ENCODE data around the gene SLC25A25. TPM values are rescaled to one million over a fixed set of nuclear protein-coding genes. Genes with fewer than 3 reads are reported as not detected.
"Not testable (repeated sequence)": the region's sequence is repeated elsewhere in the genome, so short reads cannot be mapped to it uniquely, and the experiment has no call there.

The SLC25A25 gene
- 19.4 TPM for polyA plus RNA-seq
- long read RNA-seq, donor 1, partial matches to known transcripts = 0 of 2 reads
- long read RNA-seq, donor 1, other reads (novel, unspliced or antisense) = 0 of 2 reads
- long read RNA-seq, donor 2, partial matches to known transcripts = 5 of 7 reads
- long read RNA-seq, donor 2, other reads (novel, unspliced or antisense) = 0 of 7 reads
- long read RNA-seq, donor 3 = 0 reads
- long read RNA-seq, donor 4 = 0 reads
- long read RNA-seq, donor 5, partial matches to known transcripts = 6 of 19 reads
- long read RNA-seq, donor 5, other reads (novel, unspliced or antisense) = 10 of 19 reads
- long read RNA-seq, donor 6, partial matches to known transcripts = 24 of 28 reads
- long read RNA-seq, donor 6, other reads (novel, unspliced or antisense) = 0 of 28 reads
- long read RNA-seq, donor 7, partial matches to known transcripts = 20 of 22 reads
- long read RNA-seq, donor 7, other reads (novel, unspliced or antisense) = 0 of 22 reads
- long read RNA-seq, donor 8, partial matches to known transcripts = 88 of 92 reads
- long read RNA-seq, donor 8, other reads (novel, unspliced or antisense) = 0 of 92 reads
- long read RNA-seq, donor 9, partial matches to known transcripts = 9 of 30 reads
- long read RNA-seq, donor 9, other reads (novel, unspliced or antisense) = 16 of 30 reads
- long read RNA-seq, donor 10, partial matches to known transcripts = 0 of 5 reads
- long read RNA-seq, donor 10, other reads (novel, unspliced or antisense) = 0 of 5 reads
- long read RNA-seq, donor 11, partial matches to known transcripts = 0 of 4 reads
- long read RNA-seq, donor 11, other reads (novel, unspliced or antisense) = 0 of 4 reads

DNA sequence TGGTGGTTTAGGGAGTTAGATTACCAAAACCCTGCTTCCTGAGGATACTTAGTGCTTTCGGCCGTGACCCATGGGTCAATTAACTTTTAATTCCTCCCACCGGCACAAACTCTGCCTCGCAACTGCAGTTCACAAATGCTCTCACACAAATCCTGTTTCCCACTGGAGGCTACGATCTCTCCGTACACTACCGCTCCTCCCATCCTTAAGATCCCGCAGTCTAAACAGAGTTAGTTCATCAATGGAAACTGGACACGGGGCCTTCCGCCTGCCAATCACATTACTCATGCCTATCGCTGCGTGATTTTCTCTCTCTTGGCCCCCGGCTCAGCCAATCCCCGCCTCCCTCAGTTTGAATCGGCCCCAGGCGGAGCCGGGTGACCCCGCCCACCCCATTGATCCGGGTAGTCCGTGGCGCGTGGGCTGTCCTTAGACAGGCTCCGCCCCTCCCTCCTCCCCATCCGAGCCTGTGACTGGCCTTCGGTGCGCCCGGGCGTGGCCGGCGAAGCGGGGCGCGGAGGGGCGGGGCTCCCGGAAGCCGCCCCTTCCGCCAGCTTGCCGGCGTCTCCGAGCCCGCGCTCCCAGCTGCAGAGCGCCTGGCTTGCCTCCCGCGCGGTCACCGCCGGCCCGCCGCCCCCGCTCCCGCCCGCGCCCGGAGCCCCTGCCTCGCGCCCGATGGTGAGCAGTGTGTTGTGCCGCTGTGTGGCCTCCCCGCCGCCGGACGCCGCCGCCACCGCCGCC is at the start of gene SLC25A25:
Gene SLC25A25, plus strand, starts transcription at position 588 of the 741 bp plus-strand sequence. Its CDS starts 88 bp downstream, at position 676.
- peaks cover 9% of the 10 kb centered on the region for H3K36me3 ChIP-seq (ENCODE audit: control insufficient read depth, insufficient read depth, low read length)
- H3K27ac ChIP-seq (ENCODE audit: low read length) = peak within 1 kb of the TSS; percentile 98
- no peaks in the 10 kb centered on the region for H3K27me3 ChIP-seq (ENCODE audit: control insufficient read depth, insufficient read depth, low read length)
- peak; percentile 100 for DNase-seq
- no CpG with 5 or more reads among the region's 67 CpGs for WGBS (ENCODE audit: insufficient coverage, low lambda C conversion rate)
- H3K9me3 ChIP-seq (ENCODE audit: control insufficient read depth, low read depth, low read length) = peaks cover 6% of the 10 kb centered on the region
- H3K4me1 ChIP-seq (ENCODE audit: control insufficient read depth, insufficient read depth, low read length) = peaks cover 43% of the 10 kb centered on the region
- peak within 1 kb of the TSS; percentile 75 for H3K4me3 ChIP-seq (ENCODE audit: low read length)

DNA sequence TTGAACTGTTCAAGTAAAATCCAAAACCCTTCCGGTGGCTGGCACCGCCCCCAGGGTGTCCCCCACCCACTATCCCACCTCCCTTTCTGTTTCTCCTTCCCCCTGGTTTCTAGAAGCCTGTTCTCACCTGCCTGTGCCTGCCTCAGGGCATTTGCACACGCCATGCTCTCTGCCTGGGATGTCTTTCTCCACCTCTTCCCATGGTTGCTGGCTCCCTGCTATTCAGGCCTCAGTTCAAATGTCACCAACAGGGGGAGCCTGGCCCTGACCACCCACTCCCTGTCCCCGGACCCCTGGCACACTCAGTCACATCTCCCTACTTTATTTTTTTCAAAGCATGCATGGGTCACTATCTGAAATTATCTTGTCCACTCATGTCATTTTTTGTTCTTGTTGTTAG is 47.3 kb upstream of the SLC25A25 start:
- no CpG with 5 or more reads among the region's 4 CpGs for WGBS (ENCODE audit: insufficient coverage, low lambda C conversion rate)

DNA sequence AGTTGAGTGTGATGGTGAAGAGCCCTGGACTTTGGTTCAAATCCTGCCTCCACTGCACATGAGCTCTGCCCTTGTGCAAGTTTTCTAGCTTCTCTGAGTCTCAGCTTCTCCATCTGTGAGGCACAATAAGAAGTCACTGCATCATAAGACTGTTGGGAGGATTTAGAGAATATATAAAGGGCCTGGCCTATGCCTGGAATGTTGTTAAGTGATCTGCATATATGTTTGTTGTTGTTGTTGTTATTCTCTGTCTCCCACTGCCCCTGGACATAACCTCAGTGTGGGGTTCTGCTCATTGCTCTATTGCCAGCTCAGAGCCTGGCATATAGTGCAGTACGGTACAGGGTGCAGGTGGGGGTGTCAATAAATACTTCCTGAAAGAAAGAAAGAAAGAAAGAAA is 46.9 kb upstream of the SLC25A25 start:
- Histone ChIP-seq H3K4me3 (ENCODE audit: low read length) (no peak overlapping the region), H3K27ac (ENCODE audit: low read length) (no peak overlapping the region), H3K9me3 (ENCODE audit: control insufficient read depth, low read depth, low read length) (no peaks in the 10 kb centered on the region), H3K27me3 (ENCODE audit: control insufficient read depth, insufficient read depth, low read length) (no peaks in the 10 kb centered on the region), H3K36me3 (ENCODE audit: control insufficient read depth, insufficient read depth, low read length) (no peaks in the 10 kb centered on the region), H3K4me1 (ENCODE audit: control insufficient read depth, insufficient read depth, low read length) (no peaks in the 10 kb centered on the region)
- no peak for DNase-seq
- WGBS (ENCODE audit: insufficient coverage, low lambda C conversion rate) = 71% methylated on average over 1 of the region's 1 CpG

More for the DNA sequence above, 47.3 kb upstream of the SLC25A25 start:
- H3K27me3 ChIP-seq (ENCODE audit: control insufficient read depth, insufficient read depth, low read length) = no peaks in the 10 kb centered on the region
- no peaks in the 10 kb centered on the region for H3K9me3 ChIP-seq (ENCODE audit: control insufficient read depth, low read depth, low read length)
- no peaks in the 10 kb centered on the region for H3K36me3 ChIP-seq (ENCODE audit: control insufficient read depth, insufficient read depth, low read length)
- no peak for DNase-seq
- no peaks in the 10 kb centered on the region for H3K4me1 ChIP-seq (ENCODE audit: control insufficient read depth, insufficient read depth, low read length)
- H3K4me3 ChIP-seq (ENCODE audit: low read length) = no peak overlapping the region
- H3K27ac ChIP-seq (ENCODE audit: low read length) = no peak overlapping the region

DNA sequence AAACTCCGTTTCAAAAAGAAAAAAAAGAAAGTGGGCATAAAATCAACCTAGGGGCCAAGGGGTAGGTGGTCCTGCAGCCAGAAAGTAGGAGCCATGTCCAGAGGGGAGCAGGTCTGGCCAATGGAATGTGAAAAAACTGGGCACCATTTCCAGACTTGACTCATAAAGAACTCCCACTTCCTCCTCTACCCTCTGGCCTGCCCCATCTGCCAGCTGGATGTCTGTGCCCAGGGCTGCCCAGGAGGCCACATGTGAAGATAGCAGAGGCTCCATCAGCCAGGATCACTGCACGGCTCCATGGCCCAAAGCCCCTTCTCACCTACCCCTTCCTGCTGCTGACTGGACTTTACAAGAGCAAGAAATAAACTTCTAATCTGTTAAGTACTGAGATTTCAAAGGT is 45.1 kb upstream of the SLC25A25 start:
- WGBS (ENCODE audit: insufficient coverage, low lambda C conversion rate) = 83% methylated on average over 1 of the region's 2 CpGs
- no peak for DNase-seq
- Histone ChIP-seq H3K4me1 (ENCODE audit: control insufficient read depth, insufficient read depth, low read length) (no peaks in the 10 kb centered on the region), H3K36me3 (ENCODE audit: control insufficient read depth, insufficient read depth, low read length) (no peaks in the 10 kb centered on the region), H3K27ac (ENCODE audit: low read length) (no peak overlapping the region), H3K9me3 (ENCODE audit: control insufficient read depth, low read depth, low read length) (no peaks in the 10 kb centered on the region), H3K27me3 (ENCODE audit: control insufficient read depth, insufficient read depth, low read length) (no peaks in the 10 kb centered on the region), H3K4me3 (ENCODE audit: low read length) (no peak overlapping the region)

DNA sequence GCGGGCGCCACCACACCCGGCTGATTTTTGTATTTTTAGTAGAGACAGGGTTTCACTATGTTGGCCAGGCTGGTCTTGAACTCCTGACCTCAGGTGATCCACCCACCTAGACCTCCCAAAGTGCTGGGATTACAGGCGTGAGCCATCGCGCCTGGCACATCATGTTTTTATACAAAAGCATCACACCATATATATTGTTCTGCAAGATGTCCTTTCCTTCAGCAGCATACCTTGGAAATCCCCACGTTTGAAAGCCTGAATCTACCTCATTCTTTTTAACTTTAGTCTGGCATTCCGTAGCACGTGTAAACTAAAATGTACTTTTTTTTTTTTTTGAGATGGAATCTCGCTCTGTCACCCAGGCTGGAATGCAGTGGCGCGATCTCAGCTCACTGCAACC is 44.4 kb upstream of the SLC25A25 start:
- not testable (repeated sequence) for H3K9me3 ChIP-seq (ENCODE audit: control insufficient read depth, low read depth, low read length); H3K4me1 ChIP-seq (ENCODE audit: control insufficient read depth, insufficient read depth, low read length); H3K27me3 ChIP-seq (ENCODE audit: control insufficient read depth, insufficient read depth, low read length); DNase-seq; H3K27ac ChIP-seq (ENCODE audit: low read length); H3K4me3 ChIP-seq (ENCODE audit: low read length); H3K36me3 ChIP-seq (ENCODE audit: control insufficient read depth, insufficient read depth, low read length)
- 50% methylated on average over 1 of the region's 12 CpGs for WGBS (ENCODE audit: insufficient coverage, low lambda C conversion rate)

DNA sequence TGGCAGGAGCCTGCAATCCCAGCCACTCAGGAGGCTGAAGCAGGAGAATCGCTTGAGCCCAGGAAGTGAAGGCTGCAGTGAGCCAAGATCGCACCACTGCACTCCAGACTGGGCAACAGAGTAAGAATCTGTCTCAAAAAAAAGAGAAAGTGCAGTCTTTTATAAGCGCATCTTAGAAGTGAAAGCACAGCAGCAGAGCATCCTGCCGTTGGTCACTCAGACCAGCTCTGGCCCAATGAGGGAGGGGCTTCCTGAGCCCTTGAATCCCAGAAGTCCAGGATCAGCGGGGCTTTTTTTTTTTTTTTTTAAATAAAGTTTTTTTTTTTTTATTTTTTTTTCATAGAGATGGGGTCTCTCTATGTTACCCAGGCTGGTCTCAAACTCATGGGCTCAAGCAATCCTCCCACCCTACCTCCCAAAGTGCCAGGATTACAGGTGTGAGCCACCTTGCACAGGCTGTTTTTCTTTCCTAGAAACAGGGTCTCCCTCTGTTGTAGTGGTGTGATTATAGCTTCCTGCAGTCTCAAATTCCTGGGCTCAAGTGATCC is 43.2 kb upstream of the SLC25A25 start:
- no peak overlapping the region for H3K27ac ChIP-seq (ENCODE audit: low read length)
- WGBS (ENCODE audit: insufficient coverage, low lambda C conversion rate) = no CpG with 5 or more reads among the region's 5 CpGs

DNA sequence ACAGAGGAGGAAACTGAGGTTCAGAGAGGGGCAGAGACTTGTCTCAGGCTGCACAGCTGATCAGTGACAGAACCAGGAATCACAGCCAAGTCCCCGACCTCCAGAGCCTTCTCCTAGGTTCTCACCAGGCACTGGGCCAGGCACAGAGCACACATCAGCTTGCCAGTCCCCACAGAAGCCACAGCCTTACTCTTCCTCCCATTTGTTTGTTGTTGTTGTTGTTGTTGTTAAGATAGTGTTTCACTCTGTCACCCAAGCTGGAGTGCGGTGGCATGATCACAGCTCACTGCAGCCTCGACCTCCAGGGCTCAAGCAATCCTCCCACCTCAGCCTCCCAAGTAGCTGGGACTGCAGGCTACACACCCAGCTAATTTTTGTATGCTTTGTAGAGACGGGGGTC is 42.3 kb upstream of the SLC25A25 start:
- Histone ChIP-seq H3K27ac (ENCODE audit: low read length) (no peak overlapping the region), H3K4me3 (ENCODE audit: low read length) (no peak overlapping the region), H3K36me3 (ENCODE audit: control insufficient read depth, insufficient read depth, low read length) (no peaks in the 10 kb centered on the region), H3K27me3 (ENCODE audit: control insufficient read depth, insufficient read depth, low read length) (no peaks in the 10 kb centered on the region), H3K9me3 (ENCODE audit: control insufficient read depth, low read depth, low read length) (no peaks in the 10 kb centered on the region), H3K4me1 (ENCODE audit: control insufficient read depth, insufficient read depth, low read length) (no peaks in the 10 kb centered on the region)
- no peak for DNase-seq
- no CpG with 5 or more reads among the region's 4 CpGs for WGBS (ENCODE audit: insufficient coverage, low lambda C conversion rate)

More for the DNA sequence above, 43.2 kb upstream of the SLC25A25 start:
- Histone ChIP-seq H3K4me1 (ENCODE audit: control insufficient read depth, insufficient read depth, low read length) (no peaks in the 10 kb centered on the region), H3K27me3 (ENCODE audit: control insufficient read depth, insufficient read depth, low read length) (no peaks in the 10 kb centered on the region), H3K4me3 (ENCODE audit: low read length) (no peak overlapping the region), H3K9me3 (ENCODE audit: control insufficient read depth, low read depth, low read length) (no peaks in the 10 kb centered on the region), H3K36me3 (ENCODE audit: control insufficient read depth, insufficient read depth, low read length) (no peaks in the 10 kb centered on the region)
- no peak for DNase-seq

DNA sequence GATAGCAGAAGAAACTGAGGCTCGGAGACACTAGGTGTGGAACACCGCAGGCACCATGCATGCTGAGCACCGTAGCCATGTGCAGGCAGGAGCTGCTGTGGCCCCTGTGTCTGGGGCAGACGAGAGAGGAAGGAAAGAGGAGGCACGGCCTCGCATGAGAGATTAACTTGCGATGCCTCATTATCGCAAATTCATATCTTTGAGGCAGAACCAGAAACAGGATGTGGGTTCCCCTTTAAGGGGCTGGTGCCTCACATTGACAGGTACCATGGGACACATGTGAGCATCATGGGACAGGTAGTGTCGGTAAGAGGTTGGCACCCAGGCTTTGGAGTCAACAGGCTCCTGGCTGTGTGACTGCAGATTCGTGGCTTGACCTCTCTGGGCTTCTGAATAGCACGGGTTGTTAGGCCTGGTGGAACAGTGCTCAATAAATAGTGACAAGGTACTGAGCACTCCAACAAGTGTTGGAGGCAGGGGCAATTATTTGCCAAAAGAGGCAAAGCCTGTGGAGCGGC is 41.7 kb upstream of the SLC25A25 start:
- DNase-seq = no peak
- no peaks in the 10 kb centered on the region for H3K27me3 ChIP-seq (ENCODE audit: control insufficient read depth, insufficient read depth, low read length)
- H3K4me1 ChIP-seq (ENCODE audit: control insufficient read depth, insufficient read depth, low read length) = no peaks in the 10 kb centered on the region
- no peak overlapping the region for H3K4me3 ChIP-seq (ENCODE audit: low read length)
- WGBS (ENCODE audit: insufficient coverage, low lambda C conversion rate) = no CpG with 5 or more reads among the region's 12 CpGs
- no peaks in the 10 kb centered on the region for H3K9me3 ChIP-seq (ENCODE audit: control insufficient read depth, low read depth, low read length)
- no peaks in the 10 kb centered on the region for H3K36me3 ChIP-seq (ENCODE audit: control insufficient read depth, insufficient read depth, low read length)
- H3K27ac ChIP-seq (ENCODE audit: low read length) = no peak overlapping the region

DNA sequence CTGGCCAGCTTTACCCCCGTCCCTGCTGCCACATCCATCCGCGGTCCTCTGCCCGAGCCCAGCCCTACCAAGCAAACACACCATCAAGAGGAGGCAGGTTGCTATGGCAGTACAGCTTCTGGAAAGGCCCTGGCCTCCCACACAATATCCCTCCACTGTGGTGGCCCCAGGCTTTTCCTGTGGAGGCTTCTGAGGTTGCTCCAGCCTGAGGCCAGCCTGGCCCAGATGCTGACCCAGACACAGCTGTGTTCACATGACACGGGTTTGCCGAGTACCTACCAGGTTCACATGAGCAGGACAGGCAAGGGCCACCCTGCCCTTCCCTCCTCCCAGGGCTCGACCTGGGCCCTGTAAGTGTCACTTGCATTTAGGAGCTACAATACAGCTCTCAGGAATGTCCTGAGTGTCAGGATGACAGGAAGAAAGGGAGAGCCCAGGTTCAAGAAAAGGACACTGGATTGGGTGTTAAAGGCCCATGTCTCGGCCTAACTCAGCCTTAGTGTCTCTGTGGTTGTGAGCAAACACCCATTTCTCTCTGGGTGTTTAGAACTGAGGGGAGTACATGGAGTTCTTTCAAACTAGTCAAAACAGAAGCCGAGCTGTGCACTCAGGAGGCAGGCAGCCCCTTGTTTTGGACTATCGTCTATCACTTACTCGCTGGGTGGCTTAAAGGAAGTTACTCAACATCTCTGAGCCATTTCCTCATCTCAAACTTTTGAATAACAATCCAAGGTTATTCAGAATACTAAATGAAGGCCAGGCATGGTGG is 41.1 kb upstream of the SLC25A25 start:
- no peak for DNase-seq
- no CpG with 5 or more reads among the region's 11 CpGs for WGBS (ENCODE audit: insufficient coverage, low lambda C conversion rate)
- Histone ChIP-seq H3K36me3 (ENCODE audit: control insufficient read depth, insufficient read depth, low read length) (no peaks in the 10 kb centered on the region), H3K27ac (ENCODE audit: low read length) (no peak overlapping the region), H3K27me3 (ENCODE audit: control insufficient read depth, insufficient read depth, low read length) (no peaks in the 10 kb centered on the region), H3K4me1 (ENCODE audit: control insufficient read depth, insufficient read depth, low read length) (no peaks in the 10 kb centered on the region), H3K9me3 (ENCODE audit: control insufficient read depth, low read depth, low read length) (no peaks in the 10 kb centered on the region), H3K4me3 (ENCODE audit: low read length) (no peak overlapping the region)

Measured in large intestine (tissue), 12 donors.